ENCODE data around the gene KIF26B.

- TF ChIP-seq, protein P1, sequence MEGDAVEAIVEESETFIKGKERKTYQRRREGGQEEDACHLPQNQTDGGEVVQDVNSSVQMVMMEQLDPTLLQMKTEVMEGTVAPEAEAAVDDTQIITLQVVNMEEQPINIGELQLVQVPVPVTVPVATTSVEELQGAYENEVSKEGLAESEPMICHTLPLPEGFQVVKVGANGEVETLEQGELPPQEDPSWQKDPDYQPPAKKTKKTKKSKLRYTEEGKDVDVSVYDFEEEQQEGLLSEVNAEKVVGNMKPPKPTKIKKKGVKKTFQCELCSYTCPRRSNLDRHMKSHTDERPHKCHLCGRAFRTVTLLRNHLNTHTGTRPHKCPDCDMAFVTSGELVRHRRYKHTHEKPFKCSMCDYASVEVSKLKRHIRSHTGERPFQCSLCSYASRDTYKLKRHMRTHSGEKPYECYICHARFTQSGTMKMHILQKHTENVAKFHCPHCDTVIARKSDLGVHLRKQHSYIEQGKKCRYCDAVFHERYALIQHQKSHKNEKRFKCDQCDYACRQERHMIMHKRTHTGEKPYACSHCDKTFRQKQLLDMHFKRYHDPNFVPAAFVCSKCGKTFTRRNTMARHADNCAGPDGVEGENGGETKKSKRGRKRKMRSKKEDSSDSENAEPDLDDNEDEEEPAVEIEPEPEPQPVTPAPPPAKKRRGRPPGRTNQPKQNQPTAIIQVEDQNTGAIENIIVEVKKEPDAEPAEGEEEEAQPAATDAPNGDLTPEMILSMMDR (conservative IDR thresholded peaks at IDR 0.05; ENCODE audit: low read depth, low read length): no peak
- TF ChIP-seq EZH2phosphoT487 (IDR thresholded peaks at IDR 0.05; ENCODE audit: borderline replicate concordance, low read length) (no peak), EZH2 (IDR thresholded peaks at IDR 0.05; ENCODE audit: low read length, unreplicated experiment) (no peak)
These were observed 57.5 kb downstream of the KIF26B start for GRCh38 chr1:245212221-245212710.
